ENCODE data around the gene FAM180A. TPM values are rescaled to one million over a fixed set of nuclear protein-coding genes. Genes with fewer than 3 reads are reported as not detected.
A peak's percentile ranks its signal among the peaks of the same experiment; 100 is the strongest.

Gene FAM180A
- total and polyA plus RNA-seq, 2 experiments from 2014 or later, result not detected

DNA sequence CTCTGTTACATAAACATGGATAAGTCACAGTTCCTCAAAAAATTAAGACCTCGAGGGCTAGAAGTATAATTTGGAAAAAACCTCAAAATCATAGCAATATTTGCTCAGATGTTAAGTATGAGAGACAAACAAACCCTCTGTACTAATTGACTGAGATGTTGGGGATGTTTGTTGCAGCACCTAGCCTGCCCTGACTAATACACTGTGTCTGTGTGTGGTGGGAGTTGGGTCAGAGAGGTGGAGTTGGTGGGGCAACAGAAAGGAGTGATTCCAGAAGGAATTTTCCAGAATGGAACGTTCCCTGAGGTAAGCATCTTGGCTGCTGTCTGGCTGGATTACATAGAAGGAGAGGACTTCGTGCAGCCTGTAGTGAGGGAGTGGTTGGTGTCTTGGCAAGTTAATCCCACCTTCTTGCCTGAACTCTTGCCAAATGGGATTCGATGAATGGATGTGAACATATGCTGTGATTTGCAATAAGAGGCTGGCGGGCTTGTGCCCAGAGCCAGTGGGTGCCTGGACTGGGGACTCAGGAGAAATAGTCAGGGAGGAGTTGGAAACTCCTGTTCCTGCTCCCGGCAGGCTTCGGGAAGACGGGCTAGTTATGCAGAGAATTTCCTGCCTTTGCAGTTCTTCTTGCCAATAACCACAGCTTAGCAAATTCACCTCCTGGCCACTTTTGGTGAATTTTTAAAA lies 9.3 kb upstream of the FAM180A start:
- Histone ChIP-seq H3K27ac (no peak overlapping the region), H3K36me3 (no peaks in the 10 kb centered on the region), H3K9me3 (ENCODE audit: low read depth) (no peaks in the 10 kb centered on the region), H3K4me1 (ENCODE audit: low read depth) (peaks cover 14% of the 10 kb centered on the region), H3K4me3 (no peak overlapping the region), H3K27me3 (no peaks in the 10 kb centered on the region)
- TF ChIP-seq, protein P1, sequence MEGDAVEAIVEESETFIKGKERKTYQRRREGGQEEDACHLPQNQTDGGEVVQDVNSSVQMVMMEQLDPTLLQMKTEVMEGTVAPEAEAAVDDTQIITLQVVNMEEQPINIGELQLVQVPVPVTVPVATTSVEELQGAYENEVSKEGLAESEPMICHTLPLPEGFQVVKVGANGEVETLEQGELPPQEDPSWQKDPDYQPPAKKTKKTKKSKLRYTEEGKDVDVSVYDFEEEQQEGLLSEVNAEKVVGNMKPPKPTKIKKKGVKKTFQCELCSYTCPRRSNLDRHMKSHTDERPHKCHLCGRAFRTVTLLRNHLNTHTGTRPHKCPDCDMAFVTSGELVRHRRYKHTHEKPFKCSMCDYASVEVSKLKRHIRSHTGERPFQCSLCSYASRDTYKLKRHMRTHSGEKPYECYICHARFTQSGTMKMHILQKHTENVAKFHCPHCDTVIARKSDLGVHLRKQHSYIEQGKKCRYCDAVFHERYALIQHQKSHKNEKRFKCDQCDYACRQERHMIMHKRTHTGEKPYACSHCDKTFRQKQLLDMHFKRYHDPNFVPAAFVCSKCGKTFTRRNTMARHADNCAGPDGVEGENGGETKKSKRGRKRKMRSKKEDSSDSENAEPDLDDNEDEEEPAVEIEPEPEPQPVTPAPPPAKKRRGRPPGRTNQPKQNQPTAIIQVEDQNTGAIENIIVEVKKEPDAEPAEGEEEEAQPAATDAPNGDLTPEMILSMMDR (IDR thresholded peaks at IDR 0.05; ENCODE audit: low read depth, low read length), result no peak
- peak in 1 of 2 donors; percentile 94 for DNase-seq (ENCODE audit: low read depth in 1 of 2, low spot score in 1 of 2)

DNA sequence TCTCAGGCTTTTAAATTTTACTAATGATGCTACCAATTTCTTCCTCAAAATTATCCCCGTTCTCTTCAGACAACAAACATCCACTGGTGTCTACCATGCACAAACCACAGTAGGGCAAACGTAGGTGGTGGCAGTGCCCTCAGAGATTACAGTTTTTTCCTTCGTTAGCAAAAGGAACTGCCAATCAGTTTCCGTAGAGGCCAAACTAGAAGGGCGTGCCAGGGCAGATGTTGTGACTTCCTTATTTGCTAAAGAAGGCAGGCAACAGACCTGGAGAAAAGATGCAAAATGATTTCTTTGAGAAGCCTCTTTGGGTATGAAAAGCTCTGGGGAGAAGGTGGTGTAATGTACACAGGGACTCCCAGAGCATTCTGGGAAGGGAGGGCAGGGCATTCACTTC lies 7.6 kb upstream of the FAM180A start:
- no peaks in the 10 kb centered on the region for H3K27me3 ChIP-seq
- DNase-seq (ENCODE audit: low read depth in 1 of 2, low spot score in 1 of 2), result no peak
- TF ChIP-seq, protein P1 (IDR thresholded peaks at IDR 0.05; ENCODE audit: low read depth, low read length), result no peak
- H3K4me3 ChIP-seq, result no peak overlapping the region
- no peak overlapping the region for H3K27ac ChIP-seq
- H3K9me3 ChIP-seq (ENCODE audit: low read depth), result no peaks in the 10 kb centered on the region
- H3K4me1 ChIP-seq (ENCODE audit: low read depth), result peaks cover 14% of the 10 kb centered on the region
- no peaks in the 10 kb centered on the region for H3K36me3 ChIP-seq

DNA sequence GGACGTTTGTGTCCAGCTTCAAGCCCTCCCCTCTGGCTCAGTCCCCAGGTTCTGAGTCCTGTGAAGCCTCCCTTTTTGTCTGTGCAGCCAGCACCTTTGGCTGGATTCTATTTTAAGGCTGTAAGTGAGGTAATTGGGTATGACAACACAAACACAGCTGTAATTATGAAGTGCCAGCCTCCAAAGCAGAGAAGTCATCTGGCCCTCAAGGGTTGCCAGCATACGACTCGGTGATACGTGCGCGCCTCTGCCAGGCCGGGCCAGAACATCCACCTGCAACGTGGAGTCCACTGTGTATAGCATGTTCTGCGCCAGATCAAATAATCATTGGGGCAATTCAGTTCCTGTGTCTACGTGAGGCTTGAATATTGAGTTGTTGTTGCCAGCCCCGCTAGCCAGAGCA lies 6.7 kb upstream of the FAM180A start:
- DNase-seq (ENCODE audit: low read depth in 1 of 2, low spot score in 1 of 2), result no peak
- TF ChIP-seq, protein P1 (IDR thresholded peaks at IDR 0.05; ENCODE audit: low read depth, low read length), result no peak
- Histone ChIP-seq H3K27me3 (no peaks in the 10 kb centered on the region), H3K36me3 (no peaks in the 10 kb centered on the region), H3K4me3 (no peak overlapping the region), H3K9me3 (ENCODE audit: low read depth) (no peaks in the 10 kb centered on the region), H3K27ac (no peak overlapping the region), H3K4me1 (ENCODE audit: low read depth) (peaks cover 14% of the 10 kb centered on the region)

DNA sequence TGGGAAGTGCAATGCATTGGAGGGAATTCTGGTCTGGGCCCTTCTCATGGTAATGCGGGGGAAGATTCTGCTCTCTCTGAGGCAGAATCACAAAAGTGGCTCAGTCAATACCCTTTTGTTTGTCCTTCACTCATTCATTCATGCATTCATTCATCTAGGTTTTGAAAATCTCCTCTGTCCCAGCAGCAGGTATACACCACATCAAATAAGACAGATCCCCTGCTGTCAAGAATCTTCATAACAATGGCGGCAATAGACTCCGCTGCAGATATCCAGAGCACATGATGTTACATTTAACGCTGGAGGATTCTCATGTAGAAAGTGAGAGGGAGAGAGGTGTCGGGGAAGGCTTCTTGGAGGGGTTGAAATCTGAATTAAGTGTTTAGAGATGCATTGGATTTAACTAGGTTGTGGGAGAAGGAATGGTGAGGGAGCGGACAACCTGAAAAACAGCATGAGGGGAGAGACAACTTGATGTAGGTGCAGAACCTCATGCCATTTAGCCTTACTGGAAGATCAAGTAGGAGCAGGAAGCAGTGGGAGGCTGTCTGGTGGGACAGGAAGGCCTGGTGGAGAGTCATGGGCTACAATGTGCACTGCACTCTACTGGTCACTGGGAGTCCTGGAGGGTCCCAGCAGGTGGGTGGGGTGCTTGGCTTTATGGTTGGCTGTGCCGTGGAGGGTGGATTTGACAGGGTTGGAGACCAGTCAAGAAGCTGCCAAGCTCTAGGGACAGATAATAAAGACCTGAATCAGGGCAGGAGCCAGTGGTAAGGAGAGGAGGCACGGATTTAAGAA lies 5.2 kb upstream of the FAM180A start:
- Histone ChIP-seq H3K4me1 (ENCODE audit: low read depth) (peaks cover 6% of the 10 kb centered on the region), H3K9me3 (ENCODE audit: low read depth) (no peaks in the 10 kb centered on the region), H3K27me3 (no peaks in the 10 kb centered on the region), H3K27ac (no peak overlapping the region), H3K36me3 (no peaks in the 10 kb centered on the region), H3K4me3 (no peak overlapping the region)
- DNase-seq (ENCODE audit: low read depth in 1 of 2, low spot score in 1 of 2), result no peak
- TF ChIP-seq, protein P1 (IDR thresholded peaks at IDR 0.05; ENCODE audit: low read depth, low read length), result no peak

DNA sequence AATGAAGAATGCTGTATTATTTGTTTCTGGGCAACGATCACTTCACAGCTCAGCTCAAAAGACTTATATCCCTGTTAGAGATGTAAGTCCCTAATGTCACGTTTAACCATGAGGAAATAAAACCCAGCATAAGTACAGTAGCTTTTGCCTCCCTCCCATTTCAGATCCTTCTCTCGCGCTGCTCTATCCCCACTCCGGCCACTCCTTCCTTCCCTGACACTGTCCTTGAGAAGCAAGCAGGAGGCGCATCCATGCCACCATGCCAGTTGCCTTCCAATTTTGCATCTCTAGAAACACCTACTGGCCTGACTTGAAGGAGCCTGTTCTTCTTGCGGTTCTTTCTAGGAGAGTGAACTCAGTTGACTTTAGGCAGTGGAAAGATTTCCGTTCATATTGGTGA lies 1.2 kb downstream of the FAM180A start:
- TF ChIP-seq, protein P1 (IDR thresholded peaks at IDR 0.05; ENCODE audit: low read depth, low read length), result no peak
- H3K9me3 ChIP-seq (ENCODE audit: low read depth), result no peaks in the 10 kb centered on the region
- H3K27ac ChIP-seq, result no peak overlapping the region
- no peaks in the 10 kb centered on the region for H3K36me3 ChIP-seq
- DNase-seq (ENCODE audit: low read depth in 1 of 2, low spot score in 1 of 2), result no peak
- no peaks in the 10 kb centered on the region for H3K27me3 ChIP-seq
- peaks cover 2% of the 10 kb centered on the region for H3K4me1 ChIP-seq (ENCODE audit: low read depth)
- H3K4me3 ChIP-seq, result no peak overlapping the region
